ENCODE measurements around the gene PTPRN2. TPM values are rescaled to one million over a fixed set of nuclear protein-coding genes. Genes with fewer than 3 reads are reported as not detected.
"Not testable (repeated sequence)": the region's sequence is repeated elsewhere in the genome, so short reads cannot be mapped to it uniquely, and the experiment has no call there.

The PTPRN2 gene
- total RNA-seq, 1 donor: 0.27 TPM

GRCh38 chr7:157791666-157792065, 796.0 kb downstream of the PTPRN2 start:
- no peak for DNase-seq (ENCODE audit: low read depth in 2 of 3, low spot score in 2 of 3)

DNA sequence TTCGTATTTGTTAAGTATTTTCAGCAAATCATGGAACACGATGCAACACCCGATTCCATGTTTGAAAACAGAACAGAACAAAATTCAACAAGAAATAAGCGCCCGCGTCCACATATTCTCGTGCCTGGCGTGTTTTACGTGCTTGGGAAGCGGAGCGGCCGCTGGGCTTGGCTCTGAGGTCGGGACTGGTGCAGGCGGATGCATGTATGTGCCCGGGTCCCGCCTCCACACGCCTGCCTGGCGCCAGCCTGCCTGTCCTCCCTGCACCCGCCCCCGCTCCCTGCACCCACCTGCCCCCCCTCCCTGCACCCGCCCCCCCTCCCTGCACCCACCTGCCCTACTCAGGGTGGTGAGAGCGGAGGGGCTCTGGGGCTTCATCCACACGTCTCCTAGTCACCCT, 796.4 kb downstream of the PTPRN2 start:
- DNase-seq (ENCODE audit: low read depth in 2 of 3, low spot score in 2 of 3): no peak

DNA sequence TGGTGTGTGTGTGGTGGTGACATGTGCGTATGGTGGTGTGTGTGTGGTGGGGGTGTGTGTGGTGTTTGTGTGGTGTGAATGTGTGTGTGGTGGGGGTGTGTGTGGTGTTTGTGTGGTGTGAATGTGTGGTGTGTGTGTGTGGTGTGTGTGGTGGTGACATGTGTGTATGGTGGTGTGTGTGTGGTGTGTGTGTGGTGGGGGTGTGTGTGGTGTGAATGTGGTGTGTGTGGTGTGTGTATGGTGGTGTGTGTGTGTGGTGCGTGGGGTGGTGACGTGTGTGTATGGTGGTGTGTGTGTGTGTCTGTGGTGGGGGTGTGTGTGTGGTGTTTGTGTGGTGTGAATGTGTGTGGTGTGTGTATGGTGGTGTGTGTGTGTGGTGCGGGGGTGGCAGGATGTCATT, 797.7 kb downstream of the PTPRN2 start:
- DNase-seq (ENCODE audit: low read depth in 2 of 3, low spot score in 2 of 3): no peak

DNA sequence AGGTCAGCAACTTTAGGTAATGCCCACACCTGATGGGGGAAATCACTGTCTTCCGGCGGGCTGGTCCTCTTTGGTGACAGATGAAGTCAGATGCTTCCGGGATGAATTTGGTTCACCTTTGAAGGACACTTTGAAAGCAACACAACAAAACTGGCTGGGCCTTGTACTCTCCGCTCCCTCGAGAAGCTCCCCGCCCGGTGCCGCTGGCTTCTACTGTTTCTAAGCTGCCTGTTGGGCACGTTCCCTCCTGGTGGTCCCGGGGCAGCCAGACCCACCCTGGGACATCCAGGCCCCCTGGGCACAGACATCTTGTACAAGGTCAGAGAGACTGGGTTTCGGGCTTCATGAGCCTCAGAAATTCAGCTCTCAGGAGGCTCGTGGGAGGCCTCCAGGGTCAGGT, 798.5 kb downstream of the PTPRN2 start:
- DNase-seq (ENCODE audit: low read depth in 2 of 3, low spot score in 2 of 3): no peak

- no peak for DNase-seq (ENCODE audit: low read depth in 2 of 3, low spot score in 2 of 3)
Observed at GRCh38 chr7:157788573-157788972, 799.0 kb downstream of the PTPRN2 start.

- no peak for DNase-seq (ENCODE audit: low read depth in 2 of 3, low spot score in 2 of 3)
Observed at GRCh38 chr7:157787275-157787701, 800.3 kb downstream of the PTPRN2 start.

DNA sequence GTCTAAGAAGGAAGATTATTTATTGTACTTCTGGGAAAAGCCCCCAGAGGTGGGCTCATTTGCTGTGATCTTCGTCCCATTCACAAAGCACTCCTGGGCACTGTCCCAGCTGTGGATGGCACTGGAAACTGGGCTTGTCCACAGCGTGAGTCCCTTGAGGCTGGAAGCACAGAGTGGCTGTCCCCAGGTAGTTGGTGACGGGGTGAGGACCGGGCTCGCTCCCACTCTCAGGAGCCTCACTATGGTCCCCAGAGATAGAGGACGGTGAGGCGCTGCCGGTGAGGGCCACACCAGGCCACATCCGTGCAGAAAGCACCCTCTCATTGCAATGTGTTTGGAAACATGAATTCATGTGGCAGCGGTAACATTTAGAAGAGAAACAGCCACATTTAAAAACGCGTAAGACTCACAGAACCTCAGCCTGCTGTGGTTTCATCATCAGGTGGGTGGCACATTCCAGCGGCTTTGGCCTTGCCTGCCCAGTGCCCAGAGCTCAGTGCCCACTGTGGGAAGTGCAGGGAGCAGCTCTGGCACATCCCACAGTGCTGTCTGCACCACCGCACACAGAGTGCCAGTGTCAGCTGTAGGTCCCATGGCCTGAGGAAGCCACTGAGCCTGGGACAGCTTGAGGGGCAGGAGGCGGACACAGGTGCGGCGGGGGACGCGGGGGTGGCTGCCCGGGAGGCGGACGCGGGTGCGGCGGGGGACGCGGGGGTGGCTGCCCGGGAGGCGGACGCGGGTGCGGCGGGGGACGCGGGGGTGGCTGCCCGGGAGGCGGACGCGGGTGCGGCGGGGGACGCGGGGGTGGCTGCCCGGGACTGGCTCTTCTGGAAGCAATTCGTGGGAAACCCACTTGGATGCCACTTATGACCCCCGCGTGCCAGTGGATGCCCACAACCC, 801.0 kb downstream of the PTPRN2 start:
- DNase-seq (ENCODE audit: low read depth in 2 of 3, low spot score in 2 of 3): no peak

DNA sequence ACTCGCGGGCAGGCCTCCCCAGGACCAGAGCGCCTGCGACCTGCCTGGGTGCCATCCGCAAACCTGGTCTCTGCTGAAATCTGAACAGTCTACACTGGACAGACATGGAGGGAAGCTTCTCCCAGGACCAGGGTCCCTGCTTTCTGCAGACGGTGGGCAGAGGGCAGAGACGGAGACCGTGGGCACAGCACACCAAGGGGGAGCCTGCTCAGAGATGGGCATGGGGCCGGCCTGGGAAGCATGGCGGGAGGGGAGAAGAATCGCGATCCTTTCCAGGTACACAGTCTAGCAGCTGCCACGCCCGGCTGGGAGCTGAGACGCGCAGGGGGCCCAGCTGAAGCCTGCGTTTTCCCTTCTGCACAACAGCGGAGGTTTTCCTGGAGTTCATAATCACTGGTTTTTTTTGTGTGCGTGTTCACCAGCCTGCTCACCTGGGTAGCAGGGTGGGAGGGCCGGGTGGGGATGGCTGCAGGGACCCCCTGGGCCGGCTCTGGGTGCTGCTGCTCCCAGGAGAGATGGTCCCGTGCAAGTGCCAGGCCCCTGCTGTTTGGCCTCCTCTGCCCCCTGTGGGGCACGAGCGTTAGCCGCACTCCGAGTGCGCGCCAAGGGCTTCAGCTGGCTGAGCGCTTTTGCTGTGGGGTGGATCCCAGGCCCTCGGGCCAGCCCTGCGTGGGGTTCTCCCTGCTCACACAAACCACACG, 802.0 kb downstream of the PTPRN2 start:
- DNase-seq (ENCODE audit: low read depth in 2 of 3, low spot score in 2 of 3): no peak

DNA sequence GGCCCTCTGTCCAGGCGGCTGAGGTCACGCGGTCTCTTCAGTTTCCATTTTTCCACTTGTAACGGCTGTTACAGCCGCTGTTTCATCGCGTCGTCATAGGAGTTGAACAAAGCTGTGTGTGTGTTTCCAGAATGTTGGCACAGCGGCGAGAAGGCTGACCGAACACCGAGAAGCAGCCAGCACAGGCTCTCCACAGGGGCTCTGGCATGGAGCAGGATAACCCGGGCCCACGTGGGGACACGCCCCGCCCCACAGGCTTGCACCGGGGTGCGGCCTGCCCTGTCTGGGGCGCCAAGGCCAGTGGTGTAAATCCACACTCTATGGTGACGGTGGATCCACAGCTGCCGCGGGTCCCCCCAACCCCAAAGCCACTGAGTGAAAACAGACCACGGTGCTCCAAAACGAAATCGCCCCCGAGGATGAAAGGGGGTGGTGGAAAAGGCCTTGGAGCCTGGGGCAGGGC, 802.6 kb downstream of the PTPRN2 start:
- DNase-seq (ENCODE audit: low read depth in 2 of 3, low spot score in 2 of 3): no peak

DNA sequence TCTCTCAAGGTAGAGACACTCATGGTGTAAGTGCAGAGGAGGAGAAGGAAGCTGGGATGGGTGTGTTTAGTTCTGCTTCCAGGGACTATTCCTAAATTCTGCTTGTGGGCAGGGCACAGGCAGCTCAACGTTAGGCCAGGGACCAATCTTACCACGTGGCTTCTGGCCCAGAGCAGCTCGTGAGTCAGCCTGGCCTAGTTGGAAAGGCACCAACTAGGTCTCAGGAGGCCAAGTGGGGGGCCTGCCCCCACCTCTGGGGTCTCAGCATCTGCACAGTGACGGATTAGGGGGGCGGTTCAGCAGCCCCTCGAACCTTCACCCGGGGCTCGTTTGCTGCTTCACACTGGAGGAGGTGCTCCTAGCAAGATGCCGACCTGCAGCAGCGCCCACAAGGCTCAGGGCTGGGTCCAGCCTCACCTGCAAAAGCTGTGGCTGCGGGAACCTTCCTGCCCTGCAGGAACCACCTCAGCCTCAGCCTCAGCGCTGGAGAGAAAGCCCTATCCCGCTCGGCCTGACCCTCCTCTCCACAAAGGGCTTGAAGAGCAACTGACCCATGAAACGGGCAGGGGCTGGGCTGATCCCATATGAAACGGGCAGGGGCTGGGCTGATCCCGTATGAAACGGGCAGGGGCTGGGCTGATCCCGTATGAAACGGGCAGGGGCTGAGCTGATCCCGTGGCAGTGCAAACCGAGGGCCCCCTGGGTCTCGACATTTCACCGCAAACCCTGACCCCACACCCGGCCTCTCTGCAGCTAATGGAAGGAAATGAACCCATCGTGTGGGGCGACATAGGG, 803.4 kb downstream of the PTPRN2 start:
- DNase-seq (ENCODE audit: low read depth in 2 of 3, low spot score in 2 of 3): no peak

GRCh38 chr7:157782041-157782440, 805.6 kb downstream of the PTPRN2 start:
- DNase-seq (ENCODE audit: low read depth in 2 of 3, low spot score in 2 of 3): no peak

- DNase-seq (ENCODE audit: low read depth in 2 of 3, low spot score in 2 of 3): no peak
Observed at GRCh38 chr7:157780721-157781120, 806.9 kb downstream of the PTPRN2 start.

GRCh38 chr7:157780312-157780711, 807.3 kb downstream of the PTPRN2 start:
- DNase-seq (ENCODE audit: low read depth in 2 of 3, low spot score in 2 of 3): no peak

- DNase-seq (ENCODE audit: low read depth in 2 of 3, low spot score in 2 of 3): no peak
Observed at GRCh38 chr7:157779206-157779605, 808.4 kb downstream of the PTPRN2 start.

- not testable (repeated sequence) for DNase-seq (ENCODE audit: low read depth in 2 of 3, low spot score in 2 of 3)
Observed at GRCh38 chr7:157777194-157777762, 810.3 kb downstream of the PTPRN2 start.

GRCh38 chr7:157775560-157776332, 811.9 kb downstream of the PTPRN2 start:
- DNase-seq (ENCODE audit: low read depth in 2 of 3, low spot score in 2 of 3): no peak

DNA sequence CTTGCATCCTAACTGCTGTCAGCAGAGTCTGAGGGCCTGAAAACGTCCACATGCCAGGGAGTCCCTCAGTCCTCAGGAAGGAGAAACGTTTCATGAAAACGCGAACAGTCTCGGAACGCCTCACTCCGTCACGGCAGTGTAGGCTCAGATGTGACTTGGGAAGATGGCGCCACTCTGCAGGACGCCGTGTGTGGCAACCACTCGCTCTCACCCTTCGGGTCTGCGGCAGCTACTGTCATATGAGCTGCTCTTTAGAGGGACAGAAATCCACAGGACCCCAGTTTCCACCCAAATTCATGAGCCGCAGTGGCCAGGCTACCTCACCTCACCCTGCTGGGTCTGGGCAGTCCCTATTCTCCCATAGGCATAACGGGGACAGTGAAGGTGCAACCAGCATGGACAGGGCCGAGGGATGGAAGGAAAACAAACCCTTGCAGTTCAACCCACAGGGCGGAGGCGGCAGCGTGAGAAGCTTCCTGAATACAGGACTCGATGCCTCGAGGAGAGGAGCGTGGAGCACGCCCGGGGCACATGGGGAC, 812.5 kb downstream of the PTPRN2 start:
- no peak for DNase-seq (ENCODE audit: low read depth in 2 of 3, low spot score in 2 of 3)

DNA sequence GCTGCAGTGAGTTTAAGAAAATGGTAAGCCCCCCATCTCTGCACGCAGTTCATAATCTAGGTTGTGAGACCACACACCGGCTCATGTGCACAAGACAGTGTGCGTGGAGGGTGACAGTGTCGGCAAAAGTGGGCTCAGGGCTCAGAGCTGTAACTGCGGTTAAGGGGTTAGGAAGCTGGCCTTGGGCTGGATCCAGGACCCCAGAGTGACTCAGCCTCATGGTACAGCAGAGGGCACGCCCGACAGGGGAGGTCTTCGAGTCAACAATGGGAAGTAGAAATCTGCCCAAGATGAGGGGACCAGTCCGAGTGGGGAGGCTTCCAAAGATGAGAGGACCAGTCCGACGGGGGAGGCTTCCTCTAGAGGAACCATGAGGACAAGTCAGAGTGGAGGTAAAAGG, 813.1 kb downstream of the PTPRN2 start:
- DNase-seq (ENCODE audit: low read depth in 2 of 3, low spot score in 2 of 3): no peak

DNA sequence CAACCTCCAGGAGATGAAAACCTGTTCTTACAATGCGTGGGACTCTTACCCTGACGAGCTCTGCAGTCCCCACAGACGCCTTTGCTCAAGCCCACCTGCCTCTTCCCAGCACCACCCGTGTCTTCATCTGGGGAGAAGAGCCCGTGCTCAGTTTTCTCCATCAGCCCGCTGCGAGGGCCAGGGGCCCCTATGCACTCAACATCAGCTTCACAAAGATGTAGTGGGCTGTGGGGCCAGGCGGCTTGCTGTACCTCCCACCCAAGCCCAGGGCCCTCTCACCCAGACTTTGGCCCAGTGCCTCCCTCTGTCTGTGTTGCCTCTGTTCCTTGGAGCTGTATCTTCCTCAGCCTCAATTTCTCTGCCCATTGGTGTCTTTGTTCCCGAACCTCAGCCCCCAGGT, 814.3 kb downstream of the PTPRN2 start:
- no peak for DNase-seq (ENCODE audit: low read depth in 2 of 3, low spot score in 2 of 3)
